Fibroblast of skin of back (primary cell): ENCODE data around the gene CRBN.

Experiments used
- DNase-seq: peaks from one replicate; pipeline ENCODE4 v3.0.0-alpha.2; 2013

The CRBN gene

DNA sequence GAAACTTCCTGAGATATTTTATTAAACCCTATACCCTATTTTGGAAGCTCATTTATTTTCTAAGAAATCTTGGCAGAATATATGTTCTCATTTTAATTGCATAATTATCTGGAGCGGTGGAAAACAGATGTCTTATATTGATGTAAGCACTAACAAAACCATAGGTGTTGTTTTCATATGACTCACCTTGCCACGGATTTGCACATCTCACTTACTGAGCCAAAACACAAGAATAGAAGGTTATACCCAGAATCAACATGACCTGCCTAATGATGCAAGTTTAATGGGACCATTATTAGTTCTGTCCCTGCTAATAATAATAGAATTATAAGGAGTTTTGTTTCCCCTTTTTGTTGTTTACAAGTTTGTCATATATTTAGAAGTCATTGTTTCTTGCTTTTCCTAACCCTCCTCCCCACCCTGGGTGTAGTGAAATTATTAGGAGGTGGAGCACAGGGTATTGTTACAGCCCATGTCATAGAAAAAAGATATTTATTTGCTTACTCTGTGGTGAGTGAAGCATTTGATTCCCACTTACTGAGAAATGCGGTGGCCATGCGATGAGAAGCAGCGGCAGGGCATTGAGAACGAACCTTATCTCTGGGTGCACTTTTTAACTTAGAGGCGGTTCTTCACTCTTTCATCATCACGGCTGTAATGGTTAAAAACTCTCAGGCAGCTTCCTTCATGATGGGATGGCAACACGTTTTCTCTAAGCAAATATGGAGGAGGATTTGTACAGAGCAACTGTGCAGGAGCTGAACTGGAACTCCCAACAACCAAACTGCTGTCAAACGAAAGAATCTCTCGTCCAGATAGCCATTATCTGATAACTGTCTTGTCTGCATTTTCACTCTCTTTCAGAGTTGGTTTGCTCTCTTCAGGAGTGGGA lies 69.8 kb downstream of the CRBN start:
- DNase-seq, result no peak

DNA sequence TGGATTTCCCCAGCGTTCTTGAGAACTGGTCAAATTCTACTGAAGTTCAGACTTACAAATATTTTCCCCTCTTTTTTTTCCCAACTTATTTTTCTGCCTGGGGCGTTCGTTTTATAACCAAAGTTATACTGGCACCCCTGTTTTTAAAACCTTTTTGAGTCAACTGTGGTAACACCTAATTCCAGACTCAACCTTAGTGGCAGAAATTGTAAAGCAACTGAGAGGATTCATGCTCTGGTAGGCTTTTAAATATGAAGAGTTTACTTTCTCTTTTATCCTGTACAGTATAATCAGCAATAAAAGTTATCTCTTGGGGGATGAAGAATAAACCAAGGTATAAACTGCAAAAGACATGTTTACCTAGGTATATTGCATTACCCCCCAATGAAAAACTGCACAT lies 71.6 kb downstream of the CRBN start:
- DNase-seq, result no peak

DNA sequence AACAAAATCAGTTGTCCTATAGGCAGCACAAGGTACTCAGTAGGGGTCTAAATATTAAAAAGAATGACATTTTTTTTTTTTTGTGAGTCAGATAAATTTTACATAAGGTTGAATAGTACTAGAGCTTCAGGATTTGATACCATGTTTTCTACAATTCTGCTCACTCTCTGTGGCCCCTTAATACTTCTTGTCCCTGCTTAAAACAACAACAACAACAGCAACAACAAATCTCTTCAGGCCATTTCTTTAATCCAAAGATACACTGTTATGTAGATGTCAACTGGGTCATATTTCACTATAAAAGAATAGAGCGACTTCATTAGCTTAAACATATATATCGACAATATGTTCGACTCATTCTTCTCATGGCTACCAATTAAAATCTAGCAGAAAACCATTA lies 72.3 kb downstream of the CRBN start:
- DNase-seq, result no peak

- DNase-seq, result no peak
These were observed 73.7 kb downstream of the CRBN start for GRCh38 chr3:3105815-3106214.

- no peak for DNase-seq
These were observed 74.2 kb downstream of the CRBN start for GRCh38 chr3:3105246-3105645.

- no peak for DNase-seq
These were observed 76.7 kb downstream of the CRBN start for GRCh38 chr3:3102751-3103150.

- no peak for DNase-seq
These were observed 77.6 kb downstream of the CRBN start for GRCh38 chr3:3101660-3102458.
